GM19372 (cell line): ENCODE results near the gene RCOR3.
"Not testable (repeated sequence)": the region's sequence is repeated elsewhere in the genome, so short reads cannot be mapped to it uniquely, and the experiment has no call there.

Source experiments
- ATAC-seq: cut with Tn5 transposase; IDR thresholded peaks from one replicate; pipeline ENCODE4 v1.9.1; 2021; ENCODE audit warnings: mild to moderate bottlenecking, low read depth, moderate library complexity; ENCODE audit not compliant: unreplicated experiment

Gene RCOR3

DNA sequence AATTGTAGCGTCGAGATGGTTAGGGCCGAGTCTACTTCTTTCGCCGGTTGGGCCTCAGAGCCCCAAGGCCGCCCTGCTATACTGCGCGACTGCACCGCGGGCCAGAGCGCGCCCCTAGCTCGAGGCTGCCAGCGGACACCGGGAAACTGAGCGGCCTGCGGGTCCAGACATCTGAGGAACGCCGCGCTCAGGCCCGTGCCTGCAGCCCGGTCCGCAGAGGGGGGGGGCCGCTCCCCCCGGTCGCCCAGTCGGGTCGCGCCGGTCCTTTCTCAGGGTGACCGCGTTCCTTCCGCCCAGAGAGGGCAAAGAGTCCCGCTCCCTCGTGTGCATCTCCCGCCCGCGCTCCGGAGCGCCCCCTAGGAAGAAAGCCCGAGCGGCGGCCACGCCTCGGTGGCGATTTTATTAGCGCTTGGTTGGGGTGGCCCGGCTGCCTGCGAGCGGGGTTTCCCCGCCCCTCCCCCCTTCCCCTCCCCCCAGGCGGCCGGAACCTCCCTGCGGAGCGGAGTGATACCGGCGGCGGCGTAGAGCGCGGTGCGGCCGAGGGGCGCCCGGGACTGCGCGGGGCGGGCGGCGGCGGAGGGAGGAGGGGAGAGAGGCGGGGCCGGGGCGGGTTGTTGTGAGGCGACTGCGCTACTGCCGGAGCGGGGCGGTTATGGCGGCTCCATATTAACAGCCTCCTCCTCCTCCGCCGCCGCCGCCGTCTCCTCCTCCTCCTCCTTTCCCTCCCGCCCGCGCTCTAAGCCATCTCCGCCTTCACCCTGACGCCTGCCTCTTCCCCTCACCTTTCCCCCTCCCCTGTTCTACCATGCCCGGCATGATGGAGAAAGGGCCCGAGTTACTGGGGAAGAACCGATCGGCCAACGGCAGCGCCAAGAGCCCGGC, at the start of gene RCOR3:
Gene RCOR3, plus strand, starts transcription at position 611 of the 882 bp plus-strand sequence. Its CDS starts 195 bp downstream, at position 806.
- ATAC-seq, result peak; percentile 60

DNA sequence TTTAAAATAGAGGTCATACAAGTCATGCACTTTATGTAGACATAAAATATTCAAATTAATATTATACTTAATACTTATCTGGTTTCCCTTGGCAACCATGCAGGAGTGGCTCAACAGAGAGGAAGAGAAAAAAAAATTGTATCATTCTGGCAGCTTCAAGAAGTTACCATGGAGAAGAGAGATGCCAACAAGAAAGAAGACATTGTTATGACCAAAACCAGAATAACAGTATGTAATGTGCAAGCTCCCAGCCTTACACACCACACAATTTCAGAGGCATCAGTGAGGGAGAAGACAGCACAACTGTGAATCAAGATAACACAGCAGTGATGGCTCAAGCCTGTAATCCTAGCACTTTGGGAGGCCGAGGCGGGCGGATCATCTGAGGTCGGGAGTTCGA, 49.1 kb upstream of the RCOR3 start:
- no peak for ATAC-seq

DNA sequence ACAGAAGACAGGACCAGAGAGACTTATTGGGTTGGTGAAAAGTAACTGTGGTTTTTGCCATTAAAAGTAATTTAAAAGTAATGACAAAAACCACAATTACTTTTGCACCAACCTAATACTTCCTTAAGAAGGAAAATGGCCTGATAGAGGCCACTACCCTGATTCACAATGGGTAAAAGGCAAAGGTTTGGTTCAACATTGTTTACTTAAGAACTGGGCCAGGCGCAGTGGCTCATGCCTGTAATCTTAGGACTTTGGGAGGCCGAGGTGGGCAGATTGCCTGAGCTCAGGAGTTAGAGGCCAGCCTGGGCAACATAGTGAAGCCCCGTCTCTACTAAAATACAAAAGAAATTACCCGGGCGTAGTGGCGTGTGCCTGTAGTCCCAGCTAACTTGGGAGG, 48.2 kb upstream of the RCOR3 start:
- ATAC-seq, result no peak

DNA sequence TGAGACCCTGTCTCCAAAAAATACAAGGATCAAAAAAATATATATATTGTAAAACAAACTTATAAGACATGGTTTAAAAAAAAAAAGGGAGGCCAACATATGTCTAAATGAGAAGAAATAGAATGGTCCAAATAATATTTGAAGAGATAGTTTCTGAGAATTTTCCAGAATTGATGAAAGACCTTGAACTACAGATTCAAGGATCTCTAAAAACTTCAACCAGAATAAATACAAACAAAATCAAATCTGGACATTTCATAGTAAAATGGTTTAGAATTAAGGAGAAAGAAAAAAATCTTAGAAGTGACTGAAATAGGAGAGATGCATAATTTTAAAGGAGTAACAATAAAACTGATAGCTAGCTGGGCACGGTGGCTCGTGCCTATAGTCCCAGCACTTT, 45.5 kb upstream of the RCOR3 start:
- no peak for ATAC-seq

DNA sequence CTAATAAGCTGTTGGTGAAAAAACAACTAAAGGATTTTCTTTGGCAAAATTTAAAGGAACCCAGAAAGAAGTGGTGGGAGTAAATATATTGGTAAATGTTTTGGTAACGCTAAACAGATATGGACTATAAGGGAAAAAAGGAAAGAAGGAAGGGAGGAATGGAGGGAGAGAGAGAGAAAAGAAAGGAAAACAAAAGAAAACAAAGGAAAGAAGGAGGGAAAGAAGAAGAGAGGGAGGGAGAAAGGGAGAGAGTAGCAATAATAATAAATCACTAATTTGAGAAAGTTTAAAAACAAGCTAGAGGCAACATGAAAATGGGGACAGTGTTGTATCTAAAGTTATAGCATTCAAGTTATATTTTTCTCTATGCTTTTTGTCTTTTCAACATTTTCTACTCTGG, 43.6 kb upstream of the RCOR3 start:
- ATAC-seq, result no peak

DNA sequence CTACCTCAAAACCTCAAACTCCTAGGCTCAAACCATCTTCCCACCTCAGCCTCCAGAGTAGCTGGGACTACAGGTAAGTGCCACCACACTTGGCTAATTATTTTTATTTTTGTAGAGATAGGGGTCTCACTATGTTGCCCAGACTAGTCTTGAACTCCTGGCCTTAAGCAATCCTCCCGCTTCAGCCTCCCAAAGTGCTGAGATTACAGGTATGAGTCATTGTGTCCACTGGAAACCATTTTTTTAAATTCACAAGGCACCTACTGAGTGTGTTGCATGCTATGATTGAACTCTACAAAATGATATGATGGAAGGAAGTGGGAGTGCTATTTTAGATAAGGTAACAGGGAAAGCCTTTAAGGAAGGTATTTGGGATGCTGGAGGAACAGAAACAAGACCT, 41.8 kb upstream of the RCOR3 start:
- no peak for ATAC-seq

DNA sequence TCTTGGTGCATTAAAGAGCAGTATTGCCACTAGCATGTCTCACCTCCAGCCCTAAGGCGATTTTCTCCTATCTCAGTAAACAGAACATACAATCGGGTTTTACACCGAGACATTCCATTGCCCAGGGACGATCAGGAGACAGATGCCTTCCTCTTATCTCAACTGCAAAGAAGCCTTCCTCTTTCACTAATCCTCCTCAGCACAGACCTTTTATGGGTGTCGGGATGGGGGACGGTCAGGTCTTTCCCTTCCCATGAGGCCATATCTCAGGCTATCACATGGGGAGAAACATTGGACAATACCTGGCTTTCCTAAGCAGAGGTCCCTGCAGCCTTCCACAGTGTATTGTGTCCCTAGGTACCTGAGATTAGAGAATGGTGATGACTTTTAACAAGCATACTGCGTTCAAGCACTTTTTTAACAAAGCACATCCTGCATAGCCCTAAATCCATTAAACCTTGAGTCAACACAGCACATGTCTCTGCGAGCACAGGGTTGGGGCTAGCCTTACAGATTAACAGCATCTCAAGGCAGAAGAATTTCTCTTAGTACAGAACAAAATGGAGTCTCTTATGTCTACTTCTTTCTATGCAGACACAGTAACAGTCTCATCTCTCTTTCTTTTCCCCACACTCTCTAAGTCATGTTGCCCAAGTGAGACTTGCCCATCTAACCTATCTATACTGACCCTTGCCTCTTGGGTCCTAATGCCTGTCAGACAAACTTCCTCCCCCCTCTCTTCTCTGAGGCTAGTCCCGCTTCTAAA, 36.5 kb upstream of the RCOR3 start:
- not testable (repeated sequence) for ATAC-seq

DNA sequence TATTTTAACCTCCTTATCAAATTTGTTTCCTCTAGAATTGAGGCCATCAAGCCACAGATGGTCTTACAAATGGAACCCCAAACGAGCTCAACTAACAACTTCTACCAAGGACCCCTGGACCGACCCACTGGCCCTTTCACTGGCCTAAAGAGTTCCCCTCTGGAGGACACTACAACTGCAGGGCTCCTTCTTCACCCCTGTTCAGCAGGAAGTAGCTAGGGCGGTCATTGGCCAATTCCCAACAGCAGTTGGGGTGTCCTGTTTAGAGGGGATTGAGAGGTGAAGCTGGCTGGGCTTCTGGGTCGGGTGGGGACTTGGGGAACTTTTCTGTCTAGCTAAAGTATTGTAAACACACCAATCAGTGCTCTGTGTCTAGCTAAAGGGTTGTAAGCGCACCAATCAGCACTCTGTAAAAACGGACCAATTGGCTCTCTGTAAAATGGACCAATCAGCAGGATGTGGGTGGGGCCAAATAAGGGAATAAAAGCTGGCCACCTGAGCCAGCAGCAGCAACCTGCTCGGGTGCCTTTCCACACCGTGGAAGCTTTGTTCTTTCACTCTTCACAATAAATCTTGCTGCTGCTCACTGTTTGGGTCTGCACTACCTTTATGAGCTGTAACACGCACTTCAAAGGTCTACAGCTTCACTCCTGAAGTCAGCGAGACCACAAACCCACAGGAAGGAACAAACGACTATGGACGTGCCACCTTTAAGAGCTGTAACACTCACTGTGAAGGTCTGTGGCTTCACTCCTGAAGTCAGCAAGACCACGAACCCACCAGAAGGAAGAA, 30.4 kb upstream of the RCOR3 start:
- ATAC-seq, result not testable (repeated sequence)

DNA sequence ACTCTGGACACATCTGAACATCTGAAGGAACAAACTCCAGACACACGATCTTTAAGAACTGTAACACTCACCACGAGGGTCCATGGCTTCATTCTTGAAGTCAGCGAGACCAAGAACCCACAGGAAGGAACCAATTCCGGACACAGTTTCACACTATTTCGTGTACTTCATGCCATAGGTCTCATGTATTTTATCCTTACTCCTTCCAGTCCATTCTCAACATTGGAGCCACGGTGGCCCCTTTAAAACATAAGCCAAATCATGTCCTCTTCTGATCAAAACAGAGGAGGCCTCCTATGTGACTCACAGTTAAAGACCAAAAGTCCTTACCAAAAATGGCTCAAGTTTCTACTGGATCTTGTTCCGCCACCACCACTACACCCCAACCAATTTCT, 29.8 kb upstream of the RCOR3 start:
- ATAC-seq, result no peak

DNA sequence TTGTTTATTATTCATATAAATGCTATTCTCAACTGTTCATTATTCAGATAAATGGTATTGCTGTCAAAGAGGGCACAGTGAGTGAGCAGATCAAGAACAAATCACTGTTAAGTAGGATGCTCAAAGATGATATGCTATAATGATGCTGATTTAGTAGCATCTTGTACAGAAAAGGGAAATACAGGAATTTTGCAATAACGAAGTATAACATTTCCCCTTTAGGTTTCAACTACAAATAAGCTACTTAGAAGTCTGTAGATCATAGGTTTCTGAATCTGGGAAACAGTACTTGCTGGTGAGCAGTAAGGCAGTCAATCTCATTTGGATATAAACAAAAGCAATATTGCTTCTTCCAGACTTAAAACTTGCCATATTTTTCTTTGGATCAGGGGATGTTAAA, 27.3 kb upstream of the RCOR3 start:
- no peak for ATAC-seq

DNA sequence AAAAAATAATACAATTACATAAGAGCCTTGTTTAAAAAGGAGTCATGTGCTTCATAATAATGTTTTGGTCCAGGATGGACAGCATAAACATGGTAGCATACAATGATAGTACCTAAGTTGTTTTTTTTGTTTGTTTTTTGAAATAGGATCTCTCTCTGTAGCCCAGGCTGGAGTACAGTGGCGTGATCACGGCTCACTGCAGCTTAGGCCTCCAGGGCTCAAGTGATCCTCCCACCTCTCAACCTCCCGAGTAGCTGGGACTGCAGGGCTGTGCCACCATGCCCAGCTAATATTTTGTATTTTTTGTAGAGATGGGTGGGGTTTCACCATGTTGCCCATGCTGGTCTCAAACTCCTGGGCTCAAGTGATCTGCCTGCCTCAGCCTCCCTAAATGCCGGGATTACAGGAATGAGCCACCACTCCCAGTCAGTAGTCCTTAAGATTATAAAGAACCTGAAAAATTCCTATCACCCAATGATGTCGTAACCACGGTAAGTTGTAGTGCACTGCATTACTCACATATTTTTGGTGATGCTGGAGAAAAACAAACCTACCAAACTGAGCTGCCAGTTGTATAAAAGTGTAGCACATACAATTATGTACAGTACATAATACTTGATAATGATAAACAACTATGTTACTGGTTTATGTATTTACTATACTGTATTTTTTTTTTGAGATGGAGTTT, 22.4 kb upstream of the RCOR3 start:
- no peak for ATAC-seq

DNA sequence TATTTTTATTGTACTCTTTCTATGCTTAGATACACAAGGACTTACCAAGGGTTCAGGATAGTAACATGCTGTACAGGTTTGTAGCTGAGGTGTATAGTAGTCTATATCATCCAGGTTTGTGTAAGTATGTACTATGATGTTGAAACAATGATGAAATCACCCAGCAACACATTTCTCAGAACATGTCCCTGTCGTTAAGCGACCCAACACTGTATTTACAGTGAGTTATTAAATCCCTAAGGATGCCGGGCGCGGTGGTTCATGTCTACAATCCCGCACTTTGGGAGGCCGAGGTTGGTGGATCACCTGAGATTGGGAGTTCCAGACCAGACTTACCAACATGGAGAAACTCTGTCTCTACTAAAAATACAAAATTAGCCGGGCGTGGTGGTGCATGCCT, 21.6 kb upstream of the RCOR3 start:
- no peak for ATAC-seq

DNA sequence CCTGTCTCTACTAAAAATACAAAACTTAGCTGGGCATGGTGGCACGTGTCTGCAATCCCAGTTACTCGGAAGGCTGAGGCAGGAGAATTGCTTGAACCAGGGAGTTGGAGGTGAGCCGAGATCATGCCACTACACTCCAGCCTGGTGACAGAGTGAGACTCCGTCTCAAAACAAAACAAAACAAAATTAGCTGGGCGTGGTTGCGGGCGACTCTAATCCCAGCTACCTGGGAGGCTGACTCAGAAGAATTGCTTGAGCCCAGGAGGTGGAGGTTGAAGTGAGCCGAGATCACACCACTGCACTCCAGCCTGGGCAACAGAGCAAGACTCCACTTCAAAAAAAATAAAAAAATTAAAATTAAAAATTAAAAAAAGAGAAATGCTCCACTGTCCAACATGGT, 18.6 kb upstream of the RCOR3 start:
- not testable (repeated sequence) for ATAC-seq

DNA sequence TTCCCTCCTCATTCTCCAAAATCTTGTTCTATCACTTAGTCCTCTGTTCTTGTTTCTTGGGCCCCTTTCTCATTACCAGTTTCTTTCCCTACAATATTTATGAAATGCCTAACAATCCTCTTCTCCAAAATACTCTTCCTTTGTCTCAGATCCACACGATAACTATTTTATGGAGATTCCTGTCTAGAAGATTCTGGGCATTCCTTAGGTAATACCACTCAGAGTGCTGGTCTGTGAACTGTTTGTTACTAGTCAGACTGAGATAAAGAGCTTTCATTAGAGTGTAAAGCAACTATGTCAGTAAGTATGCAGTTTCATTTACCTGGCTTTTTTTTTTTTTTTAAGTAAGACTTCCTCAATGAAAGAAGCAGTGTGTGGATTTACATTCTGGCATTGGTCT, 18.1 kb upstream of the RCOR3 start:
- ATAC-seq, result no peak

DNA sequence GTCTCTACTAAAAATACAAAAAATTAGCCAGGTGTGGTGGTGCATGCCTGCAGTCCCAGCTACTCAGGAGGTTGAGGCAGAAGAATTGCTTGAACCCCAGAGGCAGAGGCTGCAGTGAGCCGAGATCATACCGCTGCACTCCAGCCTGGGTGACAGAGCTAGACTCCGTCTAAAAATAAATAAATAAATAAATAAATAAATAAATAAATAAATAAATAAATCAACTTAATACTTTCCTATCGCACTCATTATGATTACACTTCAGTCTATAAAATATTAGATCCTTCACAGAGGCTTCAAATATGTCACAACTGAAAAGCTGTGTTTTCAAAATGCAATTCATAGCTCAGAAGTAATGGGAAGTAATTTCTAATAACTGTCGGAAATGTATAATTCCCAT, 15.5 kb upstream of the RCOR3 start:
- not testable (repeated sequence) for ATAC-seq

DNA sequence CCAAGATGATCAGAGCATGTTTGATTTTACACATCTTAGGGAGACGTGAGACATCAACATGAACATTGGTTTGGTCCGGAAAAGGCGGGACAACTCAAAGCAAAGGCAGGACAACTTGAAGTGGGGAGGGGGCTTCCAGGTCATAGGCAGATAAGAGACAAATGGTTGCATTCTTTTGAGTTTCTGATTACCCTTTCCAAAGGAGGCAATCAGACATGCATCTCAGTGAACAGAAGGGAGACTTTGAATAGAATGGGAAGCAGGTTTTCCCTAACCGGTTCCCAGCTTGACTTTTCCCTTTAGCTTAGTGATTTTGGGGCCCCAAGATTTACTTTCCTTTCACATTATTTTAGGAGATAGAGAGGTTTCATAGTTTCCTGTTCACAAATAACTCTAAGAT, 12.6 kb upstream of the RCOR3 start:
- ATAC-seq, result not testable (repeated sequence)

DNA sequence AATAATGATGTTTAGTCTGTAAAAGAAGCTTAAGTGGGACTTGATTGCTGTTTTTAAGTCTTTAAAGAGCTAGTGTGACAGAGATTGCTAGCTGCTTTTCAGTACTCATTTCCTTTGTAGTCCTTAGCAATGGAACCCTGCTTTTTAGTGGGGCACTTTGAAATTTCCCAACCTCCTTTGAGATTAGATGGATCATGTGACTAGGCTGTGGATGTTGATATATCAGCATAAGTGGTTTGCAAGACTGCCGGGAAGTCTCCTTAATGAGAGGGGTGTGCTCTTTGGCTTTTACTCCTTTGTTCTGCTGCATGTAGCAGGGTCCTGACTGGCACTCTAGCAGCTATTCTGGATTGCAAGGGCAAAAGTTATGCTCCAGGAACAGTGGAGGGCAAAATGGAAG, 11.2 kb upstream of the RCOR3 start:
- no peak for ATAC-seq

DNA sequence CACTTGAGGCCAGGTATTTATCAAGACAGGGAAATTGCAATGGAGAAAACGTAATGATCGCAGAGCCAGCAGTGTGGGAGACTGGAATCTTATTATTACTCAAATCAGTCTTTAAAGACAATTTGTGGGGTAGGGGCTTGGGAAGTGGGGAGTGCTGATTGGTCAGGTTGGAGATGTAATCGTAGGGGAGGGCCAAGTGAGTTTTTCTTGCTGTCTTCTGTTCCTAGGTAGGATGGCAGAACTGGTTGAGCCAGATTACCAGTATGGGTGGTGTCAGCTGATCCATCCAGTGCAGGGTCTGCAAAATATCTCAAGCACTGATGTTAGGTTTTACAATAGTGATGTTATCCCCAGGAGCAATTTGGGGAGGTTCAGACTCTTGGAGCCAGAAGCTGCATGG, 9.6 kb upstream of the RCOR3 start:
- not testable (repeated sequence) for ATAC-seq

DNA sequence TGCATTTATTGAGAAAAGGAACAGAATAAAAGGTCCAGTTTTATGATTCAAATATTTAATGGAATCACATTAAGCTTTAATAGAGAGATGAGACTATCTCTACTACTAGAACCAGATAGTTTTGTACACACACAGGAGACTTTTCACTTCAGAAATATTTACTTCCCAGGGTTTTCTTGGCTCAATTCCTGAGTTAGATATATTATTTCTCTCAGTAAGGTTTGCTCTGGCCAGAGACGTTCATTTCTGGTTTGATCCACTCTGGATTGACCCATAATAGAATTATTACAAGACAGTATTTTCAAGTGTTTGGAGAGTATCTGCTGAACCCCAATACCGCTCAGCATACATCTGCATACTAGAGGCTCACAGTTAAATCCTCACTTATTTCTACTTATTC, 1.3 kb upstream of the RCOR3 start:
- no peak for ATAC-seq

DNA sequence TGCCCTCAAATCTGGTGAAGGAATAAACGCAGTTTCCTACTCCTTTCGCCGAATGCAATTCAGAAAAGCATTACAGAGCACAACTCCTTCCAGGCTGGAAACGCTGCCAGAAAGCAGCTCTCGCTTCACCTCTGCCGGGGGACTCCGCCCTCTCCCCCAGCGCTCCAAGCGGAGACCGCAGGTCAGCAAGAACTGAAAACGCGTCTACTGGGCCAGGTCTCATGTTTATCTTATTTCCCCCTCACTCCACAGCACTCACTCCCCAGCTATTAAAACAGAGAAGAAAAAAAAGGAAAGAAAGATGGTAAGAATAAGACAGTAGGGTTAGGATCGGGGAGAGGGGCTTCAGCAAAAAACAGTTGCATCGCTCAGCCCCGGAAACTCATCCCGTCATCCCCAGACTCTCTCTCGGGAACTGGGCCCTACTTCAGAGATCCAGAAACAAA, 833 bp upstream of the RCOR3 start:
- peak; percentile 25 for ATAC-seq
